ENCODE results near the gene METAP1D.

Gene METAP1D

DNA sequence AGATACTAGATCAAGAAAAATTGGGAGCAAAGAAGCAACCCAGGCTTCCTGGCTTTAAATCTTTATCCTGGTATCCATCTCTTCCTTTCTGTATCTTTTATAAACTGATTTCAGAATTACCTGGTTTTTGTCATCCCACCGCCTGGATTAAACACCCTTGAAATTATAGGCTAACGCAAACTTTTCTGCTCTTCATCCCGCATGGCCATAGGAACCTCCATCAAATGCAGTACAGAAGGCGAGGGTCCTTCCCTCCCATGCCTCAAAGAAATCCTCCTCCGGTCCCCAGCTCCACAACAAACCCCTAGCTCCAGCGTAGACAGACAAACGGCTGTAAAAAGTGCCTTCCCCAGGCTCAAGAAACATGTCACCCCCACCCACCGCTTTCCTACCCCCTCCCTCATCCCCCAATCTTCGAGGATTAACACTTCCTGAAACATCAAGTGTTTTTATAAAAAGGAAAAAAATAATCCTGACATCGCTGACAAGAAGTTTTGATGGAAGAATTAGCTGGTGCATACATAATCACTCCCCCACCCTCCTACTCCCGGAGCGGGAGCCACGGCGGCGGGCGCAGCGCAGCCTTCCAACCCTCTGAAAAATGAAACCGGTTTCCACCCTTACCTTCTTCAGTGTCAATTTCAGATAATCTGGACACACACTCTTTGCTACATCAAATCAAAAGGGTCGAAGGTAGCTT lies 93.1 kb downstream of the METAP1D start:
- peak; percentile 17 for DNase-seq (ENCODE audit: low spot score)
- in situ Hi-C loops (cut with MboI; ENCODE audit: low sequenced_read_pairs, unreplicated experiment) = loop anchor here (25.0 kb wide), 2 partner anchors 1281 to 1381 kb away; partner anchors contain the start of genes GAD1 and SP5

DNA sequence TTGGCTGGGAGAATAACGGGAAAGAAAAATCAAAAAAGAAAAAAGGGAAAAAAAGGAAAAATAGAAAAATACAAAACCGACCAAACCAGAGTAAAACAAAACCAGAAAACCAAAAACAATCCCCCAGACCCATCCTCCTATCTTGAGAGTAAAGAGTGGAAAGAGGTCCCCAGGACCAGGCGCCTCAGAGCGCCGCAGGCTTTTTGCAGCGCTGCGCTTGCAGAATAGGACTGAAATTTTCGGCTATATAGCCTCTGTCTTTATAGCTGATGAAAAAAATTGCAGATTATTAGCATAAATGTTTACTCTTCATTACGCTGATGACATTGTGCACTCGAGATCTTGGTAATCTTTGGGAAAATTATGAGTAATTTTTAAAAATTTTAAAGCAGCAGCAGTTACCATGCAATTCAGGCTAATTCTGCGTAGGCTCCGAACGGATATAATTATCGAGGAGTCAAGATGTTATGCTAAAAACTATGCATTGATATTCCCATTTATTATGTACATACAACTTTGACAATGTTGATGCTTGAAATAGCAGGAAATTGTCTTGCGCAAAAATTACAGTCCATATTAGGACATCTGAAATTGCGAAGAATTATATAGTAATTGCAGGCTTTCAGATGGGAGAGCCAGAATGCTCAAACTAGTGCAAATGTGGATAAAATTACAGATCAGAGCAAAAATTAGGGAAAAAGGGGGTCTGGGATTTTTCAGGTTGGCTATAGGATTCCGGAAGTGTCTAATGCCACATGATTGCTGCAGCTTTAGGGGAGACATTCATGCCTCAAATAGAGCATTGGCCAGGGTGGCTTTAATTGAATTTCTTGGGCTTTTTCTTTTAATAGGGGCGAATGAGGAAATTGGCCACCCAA lies 93.9 kb downstream of the METAP1D start:
- TF ChIP-seq, protein P1, sequence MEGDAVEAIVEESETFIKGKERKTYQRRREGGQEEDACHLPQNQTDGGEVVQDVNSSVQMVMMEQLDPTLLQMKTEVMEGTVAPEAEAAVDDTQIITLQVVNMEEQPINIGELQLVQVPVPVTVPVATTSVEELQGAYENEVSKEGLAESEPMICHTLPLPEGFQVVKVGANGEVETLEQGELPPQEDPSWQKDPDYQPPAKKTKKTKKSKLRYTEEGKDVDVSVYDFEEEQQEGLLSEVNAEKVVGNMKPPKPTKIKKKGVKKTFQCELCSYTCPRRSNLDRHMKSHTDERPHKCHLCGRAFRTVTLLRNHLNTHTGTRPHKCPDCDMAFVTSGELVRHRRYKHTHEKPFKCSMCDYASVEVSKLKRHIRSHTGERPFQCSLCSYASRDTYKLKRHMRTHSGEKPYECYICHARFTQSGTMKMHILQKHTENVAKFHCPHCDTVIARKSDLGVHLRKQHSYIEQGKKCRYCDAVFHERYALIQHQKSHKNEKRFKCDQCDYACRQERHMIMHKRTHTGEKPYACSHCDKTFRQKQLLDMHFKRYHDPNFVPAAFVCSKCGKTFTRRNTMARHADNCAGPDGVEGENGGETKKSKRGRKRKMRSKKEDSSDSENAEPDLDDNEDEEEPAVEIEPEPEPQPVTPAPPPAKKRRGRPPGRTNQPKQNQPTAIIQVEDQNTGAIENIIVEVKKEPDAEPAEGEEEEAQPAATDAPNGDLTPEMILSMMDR (IDR thresholded peaks at IDR 0.05; ENCODE audit: borderline replicate concordance, control extremely low read depth, extremely low read depth, insufficient read depth, missing control alignments) = no peak
- peak; percentile 17 for DNase-seq (ENCODE audit: low spot score)
- in situ Hi-C loops (cut with MboI; ENCODE audit: low sequenced_read_pairs, unreplicated experiment) = loop anchor here (25.0 kb wide), 2 partner anchors 1281 to 1381 kb away; partner anchors contain the start of genes GAD1 and SP5

More for the DNA sequence above, 93.1 kb downstream of the METAP1D start:
- TF ChIP-seq, protein P1 (IDR thresholded peaks at IDR 0.05; ENCODE audit: borderline replicate concordance, control extremely low read depth, extremely low read depth, insufficient read depth, missing control alignments) = no peak

DNA sequence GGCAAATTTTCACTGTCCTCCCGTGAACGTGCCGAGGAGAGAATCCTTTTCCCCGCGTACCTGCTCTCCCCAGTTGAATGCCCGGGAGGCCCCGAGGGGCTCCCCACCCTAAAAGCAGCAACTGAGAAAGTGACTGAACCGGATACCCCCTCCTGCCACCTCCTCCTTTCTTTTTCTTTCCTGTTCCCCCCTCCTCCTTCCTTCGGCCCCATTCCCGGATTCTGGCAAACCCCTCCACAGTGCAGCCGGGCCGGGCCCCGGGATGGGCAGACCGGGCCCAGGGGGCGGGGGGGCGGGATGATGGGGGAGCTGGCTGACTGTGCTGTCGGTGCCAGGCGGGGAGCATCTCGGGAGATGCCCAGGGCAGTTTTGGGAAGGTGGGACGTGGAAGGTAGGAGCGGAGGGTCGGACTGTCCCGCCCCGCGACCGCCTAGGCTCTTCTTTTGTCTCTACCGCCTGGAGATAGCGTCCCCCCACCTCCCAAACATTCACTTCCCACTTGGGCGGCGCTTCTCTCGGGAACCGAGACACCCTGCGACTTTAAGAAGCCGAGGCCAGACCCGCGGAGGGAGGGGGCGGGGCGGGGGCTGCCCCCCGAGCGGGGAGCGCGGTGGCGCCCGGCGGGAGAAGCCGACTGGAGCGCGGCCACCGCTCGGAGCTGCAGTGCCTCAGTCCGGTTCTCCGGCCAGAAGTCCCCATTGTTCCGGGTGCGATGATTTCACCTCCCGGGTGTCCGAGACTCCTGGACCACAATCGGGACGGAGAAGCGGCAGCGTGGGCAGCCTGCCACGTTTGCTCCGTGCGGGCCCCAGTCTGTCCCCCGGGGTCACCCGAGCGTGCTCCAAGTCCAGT lies 94.8 kb downstream of the METAP1D start:
- TF ChIP-seq, protein P1 (IDR thresholded peaks at IDR 0.05; ENCODE audit: borderline replicate concordance, control extremely low read depth, extremely low read depth, insufficient read depth, missing control alignments) = no peak
- in situ Hi-C loops (cut with MboI; ENCODE audit: low sequenced_read_pairs, unreplicated experiment) = loop anchor here (25.0 kb wide), 2 partner anchors 1282 to 1382 kb away; partner anchors contain the start of genes GAD1 and SP5
- peak; percentile 63 for DNase-seq (ENCODE audit: low spot score)

DNA sequence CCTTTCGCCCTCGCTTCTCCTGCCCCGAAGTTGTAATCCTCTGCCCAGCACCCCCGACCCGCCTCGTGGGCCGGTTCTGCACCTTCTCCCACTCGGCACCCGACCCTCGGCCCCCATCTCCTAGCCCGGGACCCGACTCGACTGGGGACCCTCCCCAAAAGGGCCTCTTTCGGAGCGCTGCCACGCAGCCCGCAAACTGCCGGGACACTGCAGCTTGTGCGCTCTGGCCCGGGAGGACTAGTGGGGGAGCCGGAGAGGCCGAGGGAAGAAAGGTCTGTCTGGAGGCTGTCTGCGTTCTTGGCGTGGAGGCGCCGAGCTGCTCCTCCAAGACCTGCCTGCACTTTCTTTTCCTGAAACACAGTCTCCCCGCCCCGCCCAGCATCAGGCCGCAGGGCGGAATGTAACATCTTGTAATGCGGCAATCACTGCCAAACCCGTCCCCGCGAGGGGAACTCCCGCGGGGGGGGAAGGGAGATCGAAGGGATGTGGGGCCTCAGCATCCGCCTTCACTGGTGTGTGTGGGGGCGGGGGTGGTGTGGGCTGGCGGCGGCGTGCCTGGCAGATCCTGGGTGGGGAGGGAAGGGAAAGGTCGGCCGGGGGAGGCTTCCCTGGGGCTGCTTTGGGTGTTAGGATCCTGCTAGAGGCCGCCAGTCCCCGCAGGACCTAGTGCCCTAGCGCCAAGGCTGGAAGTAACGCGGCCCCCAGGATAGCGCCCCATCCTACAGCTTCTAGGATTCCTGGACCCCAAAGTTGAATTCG lies 95.6 kb downstream of the METAP1D start:
- TF ChIP-seq, protein P1 (IDR thresholded peaks at IDR 0.05; ENCODE audit: borderline replicate concordance, control extremely low read depth, extremely low read depth, insufficient read depth, missing control alignments) = no peak
- in situ Hi-C loops (cut with MboI; ENCODE audit: low sequenced_read_pairs, unreplicated experiment) = loop anchor here (25.0 kb wide), 2 partner anchors 1283 to 1383 kb away; partner anchors contain the start of genes GAD1 and SP5

DNA sequence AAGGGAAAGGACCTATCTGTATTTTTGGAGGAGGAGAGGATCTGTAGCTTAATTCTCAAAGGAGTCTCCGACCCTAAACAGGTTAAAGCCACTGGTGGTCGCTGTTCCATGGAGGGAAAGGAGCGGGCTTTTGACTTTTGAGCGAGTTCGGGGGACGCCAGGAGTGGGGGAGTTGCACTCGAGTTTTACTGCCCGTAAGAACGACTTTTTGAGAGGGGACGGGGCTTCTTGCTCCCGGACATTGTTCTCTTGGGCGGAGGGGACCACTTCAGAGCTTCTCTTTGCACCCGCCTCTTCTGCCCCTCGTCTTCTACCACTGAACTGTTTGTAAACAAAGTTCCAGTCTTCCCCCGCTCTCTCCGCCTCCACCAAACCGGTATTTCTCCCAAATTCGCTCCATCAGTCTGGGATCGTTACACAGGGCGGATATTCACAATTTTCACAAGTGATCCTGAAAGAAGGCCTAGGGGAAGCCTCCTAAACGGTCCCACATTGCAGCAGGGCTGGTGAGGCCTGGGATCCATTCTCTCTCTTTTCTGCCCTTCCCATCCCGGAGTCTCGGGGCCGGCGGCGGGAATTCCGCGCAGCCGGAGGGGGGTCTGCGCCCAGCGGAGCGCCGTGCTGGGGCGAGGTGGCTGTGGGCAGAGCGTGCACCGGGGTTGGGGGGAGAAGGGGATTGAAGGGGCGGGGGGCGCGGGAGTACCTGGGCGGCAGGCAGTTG lies 96.3 kb downstream of the METAP1D start:
- peak; percentile 47 for DNase-seq (ENCODE audit: low spot score)
- TF ChIP-seq, protein P1 (IDR thresholded peaks at IDR 0.05; ENCODE audit: borderline replicate concordance, control extremely low read depth, extremely low read depth, insufficient read depth, missing control alignments) = peak; percentile 25
- in situ Hi-C loops (cut with MboI; ENCODE audit: low sequenced_read_pairs, unreplicated experiment) = loop anchor here (25.0 kb wide), 2 partner anchors 1284 to 1384 kb away; partner anchors contain the start of genes GAD1 and SP5

More for the DNA sequence above, 95.6 kb downstream of the METAP1D start:
- peak; percentile 79 for DNase-seq (ENCODE audit: low spot score)

Data from GM13976 (cell line).